ENCODE results near the gene PAN3. TPM values are rescaled to one million over a fixed set of nuclear protein-coding genes. Genes with fewer than 3 reads are reported as not detected.

Gene PAN3
- total RNA-seq, 2 experiments from 2014 or later: 30.9 to 32.9 TPM

GRCh38 chr13:28229522-28230411, 91.4 kb downstream of the PAN3 start:
- no peak for TF ChIP-seq CTCF (IDR thresholded peaks at IDR 0.05)

GRCh38 chr13:28231642-28232041, 93.3 kb downstream of the PAN3 start:
- intact Hi-C loops (cut with micrococcal nuclease): no loop called here
- no peak overlapping the region for H3K4me3 Mint-ChIP-seq
- TF ChIP-seq CTCF (IDR thresholded peaks at IDR 0.05): no peak
- DNase-seq (no peak), ATAC-seq (no peak)
- peaks cover 24% of the 10 kb centered on the region for H3K36me3 Mint-ChIP-seq (ENCODE audit: low read depth)
- H3K27ac Mint-ChIP-seq: no peak overlapping the region
- H3K4me1 Mint-ChIP-seq (ENCODE audit: low read depth): peaks cover 3% of the 10 kb centered on the region
- ChIA-PET CTCF (interaction anchor here (1.0 kb wide), 1 partner anchor 25 kb away, joined by 4 read pairs; no protein-coding TSS in a partner anchor), POLR2A (no interaction called here)
- no peaks in the 10 kb centered on the region for H3K27me3 Mint-ChIP-seq
- H3K9me3 Mint-ChIP-seq: no peaks in the 10 kb centered on the region

More at GRCh38 chr13:28229522-28230411, 91.4 kb downstream of the PAN3 start:
- Mint-ChIP-seq H3K27ac (no peak overlapping the region), H3K4me1 (ENCODE audit: low read depth) (no peaks in the 10 kb centered on the region), H3K9me3 (no peaks in the 10 kb centered on the region), H3K27me3 (no peaks in the 10 kb centered on the region), H3K36me3 (ENCODE audit: low read depth) (peaks cover 21% of the 10 kb centered on the region), H3K4me3 (no peak overlapping the region)
- ATAC-seq (no peak), DNase-seq (no peak)
- intact Hi-C loops (cut with micrococcal nuclease): no loop called here
- POLR2A ChIA-PET: no interaction called here
- CTCF ChIA-PET: interaction anchor here (0.7 kb wide), 1 partner anchor 77 kb away, joined by 3 read pairs; no protein-coding TSS in a partner anchor

- TF ChIP-seq CTCF (IDR thresholded peaks at IDR 0.05): no peak
- ChIA-PET CTCF (no interaction called here), POLR2A (no interaction called here)
- H3K9me3 Mint-ChIP-seq: no peaks in the 10 kb centered on the region
- intact Hi-C loops (cut with micrococcal nuclease): no loop called here
- DNase-seq: no peak
- no peak overlapping the region for H3K27ac Mint-ChIP-seq
- no peak overlapping the region for H3K4me3 Mint-ChIP-seq
- H3K36me3 Mint-ChIP-seq (ENCODE audit: low read depth): peaks cover 27% of the 10 kb centered on the region
- no peaks in the 10 kb centered on the region for H3K27me3 Mint-ChIP-seq
- H3K4me1 Mint-ChIP-seq (ENCODE audit: low read depth): peaks cover 9% of the 10 kb centered on the region
- ATAC-seq: no peak
Measured at GRCh38 chr13:28237944-28238343, 99.6 kb downstream of the PAN3 start.

- ChIA-PET POLR2A (interaction anchor here (0.5 to 0.9 kb wide), 2 partner anchors 11 to 21 kb away, joined by 3 to 4 read pairs; no protein-coding TSS in a partner anchor), CTCF (no interaction called here)
- no peak for TF ChIP-seq CTCF (IDR thresholded peaks at IDR 0.05)
- Mint-ChIP-seq H3K27me3 (no peaks in the 10 kb centered on the region), H3K4me1 (ENCODE audit: low read depth) (peaks cover 9% of the 10 kb centered on the region), H3K9me3 (no peaks in the 10 kb centered on the region), H3K36me3 (ENCODE audit: low read depth) (peaks cover 34% of the 10 kb centered on the region), H3K4me3 (no peak overlapping the region), H3K27ac (no peak overlapping the region)
- no peak for ATAC-seq
- no peak for DNase-seq
- intact Hi-C loops (cut with micrococcal nuclease): no loop called here
Measured at GRCh38 chr13:28239374-28239773, 101.0 kb downstream of the PAN3 start.

- Mint-ChIP-seq H3K27ac (no peak overlapping the region), H3K4me1 (ENCODE audit: low read depth) (peaks cover 32% of the 10 kb centered on the region), H3K36me3 (ENCODE audit: low read depth) (peaks cover 61% of the 10 kb centered on the region), H3K9me3 (peaks cover 5% of the 10 kb centered on the region), H3K27me3 (no peaks in the 10 kb centered on the region), H3K4me3 (no peak overlapping the region)
- POLR2A ChIA-PET: no interaction called here
- no peak for TF ChIP-seq CTCF (IDR thresholded peaks at IDR 0.05)
- DNase-seq (no peak), ATAC-seq (no peak)
- CTCF ChIA-PET: no interaction called here
- intact Hi-C loops (cut with micrococcal nuclease): no loop called here
Measured at GRCh38 chr13:28245465-28245864, 107.1 kb downstream of the PAN3 start.

Data from activated CD8-positive, alpha-beta T cell treated with anti-CD3 and anti-CD28 coated beads for 36 hours (primary cell).